Medulla oblongata (tissue), 1 donor: ENCODE results near the gene HHIP.
"Not testable (repeated sequence)": the region's sequence is repeated elsewhere in the genome, so short reads cannot be mapped to it uniquely, and the experiment has no call there.

Experiments used
- DNase-seq: peaks from one replicate; pipeline ENCODE4 v3.0.0-alpha.2; 2015; ENCODE audit errors: extremely low spot score

HHIP gene

GRCh38 chr4:144748814-144749555, 103.0 kb downstream of the HHIP start:
- no peak for DNase-seq

GRCh38 chr4:144750348-144750747, 104.4 kb downstream of the HHIP start:
- no peak for DNase-seq

- DNase-seq = peak; percentile 61
Measured at GRCh38 chr4:144754562-144755410, 108.8 kb downstream of the HHIP start.

GRCh38 chr4:144757969-144758368, 112.0 kb downstream of the HHIP start:
- no peak for DNase-seq

GRCh38 chr4:144768809-144769208, 122.9 kb downstream of the HHIP start:
- DNase-seq = not testable (repeated sequence)

- no peak for DNase-seq
Measured at GRCh38 chr4:144778364-144778763, 132.4 kb downstream of the HHIP start.

GRCh38 chr4:144782345-144782744, 136.4 kb downstream of the HHIP start:
- DNase-seq = no peak

- no peak for DNase-seq
Measured at GRCh38 chr4:144785961-144786360, 140.0 kb downstream of the HHIP start.

- peak; percentile 65 for DNase-seq
Measured at GRCh38 chr4:144787365-144788258, 141.7 kb downstream of the HHIP start.

GRCh38 chr4:144788469-144788868, 142.5 kb downstream of the HHIP start:
- DNase-seq = no peak

- DNase-seq = not testable (repeated sequence)
Measured at GRCh38 chr4:144791933-144792332, 146.0 kb downstream of the HHIP start.
